Astrocyte (in vitro differentiated cells and primary cell): ENCODE results near the gene NOTCH2. TPM values are rescaled to one million over a fixed set of nuclear protein-coding genes. Genes with fewer than 3 reads are reported as not detected.

Experiments
- DNase-seq: peaks from one replicate; pipeline ENCODE4 v3.0.0-alpha.2; 2010; ENCODE audit warnings: low read depth
- FAIRE-seq: peaks from 2 replicates; lab custom pipeline; 2011; peaks lifted over from hg19 to GRCh38; lab: Jason Lieb, UNC
- H2AFZ ChIP-seq: 2 replicates; pipeline ENCODE4 v1.6.0; 2012; ENCODE audit warnings: low read depth, low read length, inconsistent platforms
- H3K27ac ChIP-seq: 2 replicates; pipeline ENCODE4 v1.5.1; 2011; ENCODE audit warnings: low read depth, low read length, inconsistent platforms
- H3K27me3 ChIP-seq: 2 replicates; pipeline ENCODE4 v1.6.0; 2011; ENCODE audit warnings: low read length, inconsistent platforms; ENCODE audit not compliant: insufficient read depth
- H3K36me3 ChIP-seq: 2 replicates; pipeline ENCODE4 v1.5.1; 2011; ENCODE audit warnings: low read length, inconsistent platforms; ENCODE audit not compliant: insufficient read depth
- H3K4me1 ChIP-seq: 2 replicates; pipeline ENCODE4 v1.5.1; 2011; ENCODE audit warnings: low read length, inconsistent platforms; ENCODE audit not compliant: insufficient read depth
- H3K4me2 ChIP-seq: 2 replicates; pipeline ENCODE4 v1.6.0; 2012; ENCODE audit warnings: low read length, inconsistent platforms
- H3K4me3 ChIP-seq: 2 replicates; pipeline ENCODE4 v1.5.1; 2011; ENCODE audit warnings: low read depth, mild to moderate bottlenecking, low read length, inconsistent platforms; ENCODE audit not compliant: insufficient read depth
- H3K79me2 ChIP-seq: 2 replicates; pipeline ENCODE4 v1.6.0; 2012; ENCODE audit warnings: mild to moderate bottlenecking, low read length, inconsistent platforms; ENCODE audit not compliant: insufficient read depth
- H3K9ac ChIP-seq: 2 replicates; pipeline ENCODE4 v1.6.0; 2012; ENCODE audit warnings: mild to moderate bottlenecking, low read length, inconsistent platforms
- H3K9me3 ChIP-seq: 2 replicates; pipeline ENCODE4 v1.5.1; 2012; ENCODE audit warnings: low read depth, mild to moderate bottlenecking, low read length, inconsistent platforms; ENCODE audit not compliant: insufficient read depth
- H4K20me1 ChIP-seq: 2 replicates; pipeline ENCODE4 v1.6.0; 2012; ENCODE audit warnings: low read length, inconsistent platforms; ENCODE audit not compliant: insufficient read depth
- H3K27ac Mint-ChIP-seq: one replicate; pipeline ENCODE4 v1.8.0; 2021; ENCODE audit warnings: mild to moderate bottlenecking, mixed read lengths; ENCODE audit not compliant: unreplicated experiment
- H3K27me3 Mint-ChIP-seq: one replicate; pipeline ENCODE4 v1.8.0; 2021; ENCODE audit warnings: low read depth, mixed read lengths; ENCODE audit not compliant: unreplicated experiment
- H3K36me3 Mint-ChIP-seq: one replicate; pipeline ENCODE4 v1.8.0; 2021; ENCODE audit warnings: low read depth, mixed read lengths; ENCODE audit not compliant: unreplicated experiment
- H3K4me1 Mint-ChIP-seq: one replicate; pipeline ENCODE4 v1.8.0; 2021; ENCODE audit warnings: low read depth, mixed read lengths; ENCODE audit not compliant: unreplicated experiment
- H3K4me3 Mint-ChIP-seq: one replicate; pipeline ENCODE4 v1.8.0; 2021; ENCODE audit warnings: mild to moderate bottlenecking, moderate library complexity, mixed read lengths; ENCODE audit not compliant: unreplicated experiment
- H3K9me3 Mint-ChIP-seq: one replicate; pipeline ENCODE4 v1.8.0; 2021; ENCODE audit warnings: mild to moderate bottlenecking, mixed read lengths; ENCODE audit not compliant: unreplicated experiment
- CTCF ChIP-seq: IDR thresholded peaks from 2 replicates; pipeline ENCODE4 v1.5.1; 2011; ENCODE audit warnings: low read depth, mild to moderate bottlenecking, inconsistent platforms, low read length, moderate library complexity; ENCODE audit not compliant: insufficient read depth
- EZH2 ChIP-seq: IDR thresholded peaks from 2 replicates; pipeline ENCODE4 v1.6.1; 2012; ENCODE audit warnings: mild to moderate bottlenecking, low read length, inconsistent platforms; ENCODE audit not compliant: insufficient read depth
- total RNA-seq: library from RNA; stranded (reverse); gene quantifications from 2 replicates; pipeline ENCODE4 v1.2.1, GENCODE V29; 2021

The NOTCH2 gene
- total RNA-seq, 1 donor from 2014 or later: 194 TPM

GRCh38 chr1:119984771-119985170 is 84.7 kb downstream of the NOTCH2 start:
- FAIRE-seq: no peak
- no peaks in the 10 kb centered on the region for H3K9me3 ChIP-seq
- no peak overlapping the region for H3K27ac ChIP-seq
- H4K20me1 ChIP-seq: peaks cover 11% of the 10 kb centered on the region
- TF ChIP-seq CTCF (no peak), EZH2 (no peak)
- no peaks in the 10 kb centered on the region for H3K9me3 Mint-ChIP-seq
- H3K27me3 Mint-ChIP-seq: no peaks in the 10 kb centered on the region
- no peaks in the 10 kb centered on the region for H3K27me3 ChIP-seq
- H3K36me3 ChIP-seq: peaks cover 10% of the 10 kb centered on the region
- DNase-seq: no peak
- H3K4me2 ChIP-seq: no peak overlapping the region
- H3K27ac Mint-ChIP-seq: peak overlapping the region; percentile 62
- H2AFZ ChIP-seq: no peak overlapping the region
- peak overlapping the region; percentile 7 for H3K4me3 Mint-ChIP-seq
- peaks cover 45% of the 10 kb centered on the region for H3K79me2 ChIP-seq
- H3K4me1 Mint-ChIP-seq: peaks cover 46% of the 10 kb centered on the region
- H3K4me1 ChIP-seq: peaks cover 42% of the 10 kb centered on the region
- no peak overlapping the region for H3K9ac ChIP-seq
- H3K36me3 Mint-ChIP-seq: peaks cover 9% of the 10 kb centered on the region
- no peak overlapping the region for H3K4me3 ChIP-seq

- peak overlapping the region; percentile 4 for H3K4me2 ChIP-seq
- H3K36me3 ChIP-seq: peaks cover 10% of the 10 kb centered on the region
- Mint-ChIP-seq H3K4me3 (no peak overlapping the region), H3K27ac (peak overlapping the region; percentile 84), H3K36me3 (peaks cover 10% of the 10 kb centered on the region), H3K4me1 (peaks cover 38% of the 10 kb centered on the region), H3K27me3 (no peaks in the 10 kb centered on the region), H3K9me3 (no peaks in the 10 kb centered on the region)
- no peak overlapping the region for H3K4me3 ChIP-seq
- peaks cover 16% of the 10 kb centered on the region for H4K20me1 ChIP-seq
- peaks cover 42% of the 10 kb centered on the region for H3K79me2 ChIP-seq
- H2AFZ ChIP-seq: no peak overlapping the region
- peak; percentile 89 for DNase-seq
- H3K9ac ChIP-seq: no peak overlapping the region
- H3K4me1 ChIP-seq: peaks cover 27% of the 10 kb centered on the region
- FAIRE-seq: peak; percentile 68
- no peak overlapping the region for H3K27ac ChIP-seq
- no peaks in the 10 kb centered on the region for H3K27me3 ChIP-seq
- no peaks in the 10 kb centered on the region for H3K9me3 ChIP-seq
- TF ChIP-seq CTCF (no peak), EZH2 (no peak)
Observed at GRCh38 chr1:119981986-119982815, 87.3 kb downstream of the NOTCH2 start.

- Mint-ChIP-seq H3K36me3 (peaks cover 8% of the 10 kb centered on the region), H3K4me1 (peaks cover 31% of the 10 kb centered on the region), H3K27ac (peak overlapping the region; percentile 84), H3K27me3 (no peaks in the 10 kb centered on the region), H3K9me3 (no peaks in the 10 kb centered on the region), H3K4me3 (no peak overlapping the region)
- FAIRE-seq (no peak), DNase-seq (no peak)
- Histone ChIP-seq H3K4me3 (no peak overlapping the region), H3K9ac (no peak overlapping the region), H3K9me3 (no peaks in the 10 kb centered on the region), H4K20me1 (peaks cover 16% of the 10 kb centered on the region), H2AFZ (no peak overlapping the region), H3K36me3 (peaks cover 7% of the 10 kb centered on the region), H3K4me1 (peaks cover 21% of the 10 kb centered on the region), H3K27me3 (no peaks in the 10 kb centered on the region), H3K79me2 (peaks cover 46% of the 10 kb centered on the region), H3K27ac (no peak overlapping the region), H3K4me2 (peak overlapping the region; percentile 4)
- TF ChIP-seq EZH2 (no peak), CTCF (no peak)
Observed at GRCh38 chr1:119981496-119981895, 88.0 kb downstream of the NOTCH2 start.
